Measurements from ENCODE around the gene SLC23A3.
"Not testable (repeated sequence)": the region's sequence is repeated elsewhere in the genome, so short reads cannot be mapped to it uniquely, and the experiment has no call there.

SLC23A3 gene

GRCh38 chr2:219204425-219205164 lies 34.8 kb upstream of the SLC23A3 start:
- DNase-seq (ENCODE audit: low spot score): no peak

GRCh38 chr2:219201331-219201730 lies 31.5 kb upstream of the SLC23A3 start:
- not testable (repeated sequence) for DNase-seq (ENCODE audit: low spot score)

- not testable (repeated sequence) for DNase-seq (ENCODE audit: low spot score)
Measured at GRCh38 chr2:219200502-219201326, 30.9 kb upstream of the SLC23A3 start.

- no peak for DNase-seq (ENCODE audit: low spot score)
Measured at GRCh38 chr2:219199470-219200211, 29.8 kb upstream of the SLC23A3 start.

GRCh38 chr2:219198974-219199373 lies 29.1 kb upstream of the SLC23A3 start:
- no peak for DNase-seq (ENCODE audit: low spot score)

- DNase-seq (ENCODE audit: low spot score): no peak
Measured at GRCh38 chr2:219197388-219197787, 27.6 kb upstream of the SLC23A3 start.

GRCh38 chr2:219186754-219187456 lies 17.1 kb upstream of the SLC23A3 start:
- DNase-seq (ENCODE audit: low spot score): no peak

GRCh38 chr2:219184121-219184520 lies 14.3 kb upstream of the SLC23A3 start:
- no peak for DNase-seq (ENCODE audit: low spot score)

GRCh38 chr2:219183151-219183772 lies 13.4 kb upstream of the SLC23A3 start:
- no peak for DNase-seq (ENCODE audit: low spot score)

GRCh38 chr2:219182331-219183150 lies 12.7 kb upstream of the SLC23A3 start:
- no peak for DNase-seq (ENCODE audit: low spot score)

- DNase-seq (ENCODE audit: low spot score): no peak
Measured at GRCh38 chr2:219181531-219181930, 11.7 kb upstream of the SLC23A3 start.

- DNase-seq (ENCODE audit: low spot score): no peak
Measured at GRCh38 chr2:219180961-219181360, 11.1 kb upstream of the SLC23A3 start.

- no peak for DNase-seq (ENCODE audit: low spot score)
Measured at GRCh38 chr2:219179601-219180465, 10.0 kb upstream of the SLC23A3 start.

GRCh38 chr2:219178377-219179175 lies 8.7 kb upstream of the SLC23A3 start:
- DNase-seq (ENCODE audit: low spot score): peak; percentile 65

- peak; percentile 98 for DNase-seq (ENCODE audit: low spot score)
Measured at GRCh38 chr2:219177552-219178376, 7.9 kb upstream of the SLC23A3 start, which contains the start of gene RETREG2. TSS of gene RETREG2 (plus strand) at chr2:219178275. CDS start at chr2:219178353, 78 bp downstream.

- peak; percentile 89 for DNase-seq (ENCODE audit: low spot score)
Measured at GRCh38 chr2:219176818-219177551, 7.2 kb upstream of the SLC23A3 start, which contains the start of gene CNPPD1. TSS of gene CNPPD1 (minus strand) at chr2:219176925. CDS start at chr2:219176828, 97 bp downstream.
